IPS DF 19.7 (cell line): Measurements from ENCODE around the gene GATA1.
"Not testable (repeated sequence)": the region's sequence is repeated elsewhere in the genome, so short reads cannot be mapped to it uniquely, and the experiment has no call there.

ENCODE experiments used
- DNase-seq: peaks from one replicate; pipeline ENCODE4 v3.0.0-alpha.2; 2013; ENCODE audit warnings: low read depth, low spot score

GATA1 gene

GRCh38 chrX:48814722-48815121 lies 28.3 kb downstream of the GATA1 start:
- DNase-seq, result no peak

- DNase-seq, result no peak
Observed at GRCh38 chrX:48815266-48815665, 28.9 kb downstream of the GATA1 start.

- DNase-seq, result no peak
Observed at GRCh38 chrX:48816014-48816810, 29.8 kb downstream of the GATA1 start.

- no peak for DNase-seq
Observed at GRCh38 chrX:48818098-48818497, 31.7 kb downstream of the GATA1 start.

GRCh38 chrX:48818866-48819265 lies 32.5 kb downstream of the GATA1 start:
- DNase-seq, result no peak

GRCh38 chrX:48819394-48819793 lies 33.0 kb downstream of the GATA1 start:
- DNase-seq, result not testable (repeated sequence)

GRCh38 chrX:48823053-48823452 lies 36.7 kb downstream of the GATA1 start:
- no peak for DNase-seq

- no peak for DNase-seq
Observed at GRCh38 chrX:48824066-48824465, 37.7 kb downstream of the GATA1 start.

GRCh38 chrX:48826135-48826875 lies 39.9 kb downstream of the GATA1 start, which contains the start of gene ERAS:
Gene ERAS, plus strand, starts transcription at chrX:48826513. Its CDS starts 2,611 bp downstream, at chrX:48829124.
- DNase-seq, result no peak

GRCh38 chrX:48826876-48827653 lies 40.7 kb downstream of the GATA1 start:
- DNase-seq, result no peak

- no peak for DNase-seq
Observed at GRCh38 chrX:48827654-48827968, 41.2 kb downstream of the GATA1 start.

GRCh38 chrX:48829016-48829735 lies 42.8 kb downstream of the GATA1 start:
- DNase-seq, result no peak

- DNase-seq, result no peak
Observed at GRCh38 chrX:48831136-48831908, 44.9 kb downstream of the GATA1 start.

GRCh38 chrX:48831909-48832291 lies 45.5 kb downstream of the GATA1 start:
- no peak for DNase-seq

GRCh38 chrX:48833542-48834138 lies 47.2 kb downstream of the GATA1 start:
- DNase-seq, result no peak

GRCh38 chrX:48834383-48834709 lies 48.0 kb downstream of the GATA1 start:
- DNase-seq, result no peak

GRCh38 chrX:48835524-48836329 lies 49.3 kb downstream of the GATA1 start, which contains the start of gene PCSK1N:
Gene PCSK1N, minus strand, starts transcription at chrX:48835610. Its CDS starts 78 bp downstream, at chrX:48835532.
- no peak for DNase-seq

- no peak for DNase-seq
Observed at GRCh38 chrX:48839686-48840085, 53.3 kb downstream of the GATA1 start.
